ENCODE results near the gene DNAH2. TPM values are rescaled to one million over a fixed set of nuclear protein-coding genes. Genes with fewer than 3 reads are reported as not detected.

Gene DNAH2
- total and polyA plus RNA-seq, 2 donors (not counting 3 experiments of a cell fraction or from before 2014, with no cell fraction given): 0.10 to 0.11 TPM

- CTCF ChIA-PET: interaction anchor here (1.1 to 4.5 kb wide), 4 partner anchors 10 to 126 kb away, joined by 3 to 45 read pairs (median 4); partner anchors contain the start of genes EFNB3 and TP53
- TF ChIP-seq, protein P1, sequence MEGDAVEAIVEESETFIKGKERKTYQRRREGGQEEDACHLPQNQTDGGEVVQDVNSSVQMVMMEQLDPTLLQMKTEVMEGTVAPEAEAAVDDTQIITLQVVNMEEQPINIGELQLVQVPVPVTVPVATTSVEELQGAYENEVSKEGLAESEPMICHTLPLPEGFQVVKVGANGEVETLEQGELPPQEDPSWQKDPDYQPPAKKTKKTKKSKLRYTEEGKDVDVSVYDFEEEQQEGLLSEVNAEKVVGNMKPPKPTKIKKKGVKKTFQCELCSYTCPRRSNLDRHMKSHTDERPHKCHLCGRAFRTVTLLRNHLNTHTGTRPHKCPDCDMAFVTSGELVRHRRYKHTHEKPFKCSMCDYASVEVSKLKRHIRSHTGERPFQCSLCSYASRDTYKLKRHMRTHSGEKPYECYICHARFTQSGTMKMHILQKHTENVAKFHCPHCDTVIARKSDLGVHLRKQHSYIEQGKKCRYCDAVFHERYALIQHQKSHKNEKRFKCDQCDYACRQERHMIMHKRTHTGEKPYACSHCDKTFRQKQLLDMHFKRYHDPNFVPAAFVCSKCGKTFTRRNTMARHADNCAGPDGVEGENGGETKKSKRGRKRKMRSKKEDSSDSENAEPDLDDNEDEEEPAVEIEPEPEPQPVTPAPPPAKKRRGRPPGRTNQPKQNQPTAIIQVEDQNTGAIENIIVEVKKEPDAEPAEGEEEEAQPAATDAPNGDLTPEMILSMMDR (IDR thresholded peaks at IDR 0.05; ENCODE audit: extremely low read depth in 1 of 2, insufficient read depth in 1 of 2, low read depth in 1 of 2, low read length in 2 of 2): no peak
- no peak for TF ChIP-seq EZH2 (IDR thresholded peaks at IDR 0.05; ENCODE audit: borderline replicate concordance, low read depth, low read length, severe bottlenecking)
- no peak for TF ChIP-seq MAX (IDR thresholded peaks at IDR 0.05; ENCODE audit: insufficient read depth, insufficient read length)
- TF ChIP-seq GATA2 (IDR thresholded peaks at IDR 0.05; ENCODE audit: insufficient read depth, insufficient read length, low read depth, low read length): no peak
- TF ChIP-seq MYC (IDR thresholded peaks at IDR 0.05; ENCODE audit: low read depth, low read length): no peak
- no peak for TF ChIP-seq POLR2AphosphoS5 (IDR thresholded peaks at IDR 0.05; ENCODE audit: insufficient read depth, low read depth, low read length)
- TF ChIP-seq FOS (IDR thresholded peaks at IDR 0.05; ENCODE audit: borderline replicate concordance, insufficient read depth, low read length): no peak
- TF ChIP-seq POLR2A (IDR thresholded peaks at IDR 0.05; ENCODE audit: low read depth, low read length): no peak
- no peak for TF ChIP-seq JUN (IDR thresholded peaks at IDR 0.05; ENCODE audit: borderline replicate concordance, insufficient read depth, insufficient read length, low read depth)
- Histone ChIP-seq H3K79me2 (ENCODE audit: control insufficient read depth, insufficient read depth, low read length) (no peaks in the 10 kb centered on the region), H3K9ac (replicated peaks; ENCODE audit: extremely low read depth, insufficient read depth, low read length) (no peak overlapping the region), H3K36me3 (ENCODE audit: control insufficient read depth in 2 of 2, extremely low read depth in 1 of 2, insufficient read depth in 2 of 2, low read length in 2 of 2) (no peaks in the 10 kb centered on the region), H3K27me3 (ENCODE audit: control insufficient read depth in 2 of 2, insufficient read depth in 2 of 2, low read length in 2 of 2) (peaks cover 12 to 19% of the 10 kb centered on the region in 2 experiments), H3K4me2 (ENCODE audit: insufficient read depth, low read length) (no peak overlapping the region), H3K9me3 (replicated peaks; ENCODE audit: control insufficient read depth, insufficient read depth, low read length) (no peaks in the 10 kb centered on the region), H3K4me1 (ENCODE audit: control insufficient read depth, extremely low read depth, insufficient read depth, low read length) (peaks cover 8% of the 10 kb centered on the region), H2AFZ (ENCODE audit: low read depth, low read length) (no peak overlapping the region), H3K4me3 (replicated peaks in 1 of 3; ENCODE audit: insufficient read depth in 1 of 3, low read depth in 1 of 3, low read length in 3 of 3) (no peak overlapping the region), H4K20me1 (replicated peaks; ENCODE audit: control insufficient read depth, extremely low read depth, insufficient read depth, low read length) (no peaks in the 10 kb centered on the region), H3K27ac (ENCODE audit: insufficient read depth, low read depth, low read length) (no peak overlapping the region), H3K9me1 (replicated peaks; ENCODE audit: control insufficient read depth, extremely low read depth, insufficient read depth, low read length) (no peaks in the 10 kb centered on the region)
- intact Hi-C loops (cut with micrococcal nuclease): no loop called here
- no peak for DNase-seq (ENCODE audit: low read depth, low spot score)
- dilution Hi-C loops (cut with MboI; ENCODE audit: extremely low pct_ligation_motif_present, low sequenced_read_pairs): no loop called here
- BruUV-seq (replicated peaks): no TSS peak
- FAIRE-seq: no peak
- POLR2A ChIA-PET: no interaction called here
Measured at GRCh38 chr17:7714721-7715594, 2.6 kb upstream of the DNAH2 start.
